Hepatocyte (in vitro differentiated cells): ENCODE measurements around the gene MMS19.

Experiments used
- EZH2 ChIP-seq: fragments of 200-600 bp; sonication (generic); IDR thresholded peaks from 2 replicates; pipeline ENCODE4 v1.6.1; 2016; ENCODE audit warnings: antibody characterized with exemption, mild to moderate bottlenecking, borderline replicate concordance
- EZH2phosphoT487 ChIP-seq: fragments of 200-600 bp; sonication (generic); IDR thresholded peaks from one replicate; pipeline ENCODE4 v1.6.1; 2018; ENCODE audit warnings: antibody characterized with exemption, mild to moderate bottlenecking, low read depth, moderate library complexity; ENCODE audit not compliant: unreplicated experiment, severe bottlenecking
- TF ChIP-seq, protein P1 (sequence below): fragments of 200-600 bp; sonication (generic); IDR thresholded peaks from 2 replicates; pipeline ENCODE4 v1.5.1; 2016; ENCODE audit warnings: antibody characterized with exemption, mild to moderate bottlenecking; ENCODE audit not compliant: poor library complexity

- TF ChIP-seq, protein P1, sequence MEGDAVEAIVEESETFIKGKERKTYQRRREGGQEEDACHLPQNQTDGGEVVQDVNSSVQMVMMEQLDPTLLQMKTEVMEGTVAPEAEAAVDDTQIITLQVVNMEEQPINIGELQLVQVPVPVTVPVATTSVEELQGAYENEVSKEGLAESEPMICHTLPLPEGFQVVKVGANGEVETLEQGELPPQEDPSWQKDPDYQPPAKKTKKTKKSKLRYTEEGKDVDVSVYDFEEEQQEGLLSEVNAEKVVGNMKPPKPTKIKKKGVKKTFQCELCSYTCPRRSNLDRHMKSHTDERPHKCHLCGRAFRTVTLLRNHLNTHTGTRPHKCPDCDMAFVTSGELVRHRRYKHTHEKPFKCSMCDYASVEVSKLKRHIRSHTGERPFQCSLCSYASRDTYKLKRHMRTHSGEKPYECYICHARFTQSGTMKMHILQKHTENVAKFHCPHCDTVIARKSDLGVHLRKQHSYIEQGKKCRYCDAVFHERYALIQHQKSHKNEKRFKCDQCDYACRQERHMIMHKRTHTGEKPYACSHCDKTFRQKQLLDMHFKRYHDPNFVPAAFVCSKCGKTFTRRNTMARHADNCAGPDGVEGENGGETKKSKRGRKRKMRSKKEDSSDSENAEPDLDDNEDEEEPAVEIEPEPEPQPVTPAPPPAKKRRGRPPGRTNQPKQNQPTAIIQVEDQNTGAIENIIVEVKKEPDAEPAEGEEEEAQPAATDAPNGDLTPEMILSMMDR, result no peak
- TF ChIP-seq EZH2 (no peak), EZH2phosphoT487 (no peak)
These were observed 22.2 kb downstream of the MMS19 start for GRCh38 chr10:97475936-97476594.
